SJSA1 (cell line): ENCODE measurements around the gene LMO4. TPM values are rescaled to one million over a fixed set of nuclear protein-coding genes. Genes with fewer than 3 reads are reported as not detected.

ENCODE experiments used
- DNase-seq, 2 experiments: peaks; one replicate each; pipeline ENCODE4 v3.0.0-alpha.2; 2015 to 2020; ENCODE audit warnings: low spot score in 2 of 2, low read depth in 1 of 2
- H3K27ac ChIP-seq: fragments of 250-450 bp; sonication (Bioruptor Pico); 2 replicates; pipeline ENCODE4 v1.5.1; 2020; ENCODE audit warnings: mild to moderate bottlenecking, moderate library complexity
- H3K27me3 ChIP-seq: fragments of 250-450 bp; sonication (Bioruptor Pico); replicated peaks from 2 replicates; pipeline ENCODE4 v1.5.1; 2020; ENCODE audit warnings: mild to moderate bottlenecking, moderate library complexity
- H3K36me3 ChIP-seq: fragments of 250-450 bp; sonication (Bioruptor Pico); 2 replicates; pipeline ENCODE4 v1.5.1; 2020; ENCODE audit warnings: mild to moderate bottlenecking
- H3K4me1 ChIP-seq: fragments of 250-450 bp; sonication (Bioruptor Pico); replicated peaks from 2 replicates; pipeline ENCODE4 v1.6.1; 2021; ENCODE audit warnings: mild to moderate bottlenecking
- H3K4me3 ChIP-seq: fragments of 250-450 bp; sonication (Bioruptor Pico); 2 replicates; pipeline ENCODE4 v1.5.1; 2020; ENCODE audit warnings: mild to moderate bottlenecking
- H3K9me3 ChIP-seq: fragments of 250-450 bp; sonication (Bioruptor Pico); replicated peaks from 2 replicates; pipeline ENCODE4 v1.5.1; 2020; ENCODE audit warnings: mild to moderate bottlenecking
- total RNA-seq: library from RNA; depleted of rRNA; stranded (reverse); fragments of >200 nt; shearing (Covaris generic); gene quantifications from 2 replicates; pipeline ENCODE4 v1.2.3, GENCODE V29; 2014

LMO4 gene
- total RNA-seq, 1 experiment from 2014 or later = 70.5 TPM

GRCh38 chr1:87359586-87359985 is 30.9 kb downstream of the LMO4 start:
- no peaks in the 10 kb centered on the region for H3K36me3 ChIP-seq
- no peak for DNase-seq
- no peak overlapping the region for H3K4me3 ChIP-seq
- H3K9me3 ChIP-seq = no peaks in the 10 kb centered on the region
- no peak overlapping the region for H3K27ac ChIP-seq
- 0 out of 2 replicates have a peak, but pooled peaks cover 4% of the 10 kb centered on the region for H3K4me1 ChIP-seq
- no peaks in the 10 kb centered on the region for H3K27me3 ChIP-seq

GRCh38 chr1:87362063-87362833 is 33.6 kb downstream of the LMO4 start:
- no peaks in the 10 kb centered on the region for H3K27me3 ChIP-seq
- H3K4me1 ChIP-seq = 0 out of 2 replicates have a peak, but pooled peaks cover 4% of the 10 kb centered on the region
- H3K4me3 ChIP-seq = no peak overlapping the region
- H3K36me3 ChIP-seq = no peaks in the 10 kb centered on the region
- DNase-seq = no peak
- H3K9me3 ChIP-seq = no peaks in the 10 kb centered on the region
- no peak overlapping the region for H3K27ac ChIP-seq

- Histone ChIP-seq H3K27me3 (no peaks in the 10 kb centered on the region), H3K4me3 (no peak overlapping the region), H3K27ac (no peak overlapping the region), H3K9me3 (no peaks in the 10 kb centered on the region), H3K4me1 (0 out of 2 replicates have a peak, but pooled peaks cover 4% of the 10 kb centered on the region), H3K36me3 (no peaks in the 10 kb centered on the region)
- DNase-seq = no peak
Observed at GRCh38 chr1:87362834-87363426, 34.2 kb downstream of the LMO4 start.

- H3K27ac ChIP-seq = no peak overlapping the region
- H3K9me3 ChIP-seq = no peaks in the 10 kb centered on the region
- H3K36me3 ChIP-seq = no peaks in the 10 kb centered on the region
- no peaks in the 10 kb centered on the region for H3K27me3 ChIP-seq
- no peak overlapping the region for H3K4me3 ChIP-seq
- 0 out of 2 replicates have a peak, but pooled peaks cover 4% of the 10 kb centered on the region for H3K4me1 ChIP-seq
- DNase-seq = no peak
Observed at GRCh38 chr1:87367549-87367948, 38.9 kb downstream of the LMO4 start.

- Histone ChIP-seq H3K36me3 (no peaks in the 10 kb centered on the region), H3K27ac (no peak overlapping the region), H3K27me3 (no peaks in the 10 kb centered on the region), H3K9me3 (no peaks in the 10 kb centered on the region), H3K4me1 (no peaks in the 10 kb centered on the region), H3K4me3 (no peak overlapping the region)
- no peak for DNase-seq
Observed at GRCh38 chr1:87368907-87369306, 40.2 kb downstream of the LMO4 start.

GRCh38 chr1:87369736-87370478 is 41.2 kb downstream of the LMO4 start:
- H3K4me3 ChIP-seq = no peak overlapping the region
- no peaks in the 10 kb centered on the region for H3K4me1 ChIP-seq
- no peak for DNase-seq
- H3K9me3 ChIP-seq = no peaks in the 10 kb centered on the region
- H3K27me3 ChIP-seq = no peaks in the 10 kb centered on the region
- H3K27ac ChIP-seq = no peak overlapping the region
- no peaks in the 10 kb centered on the region for H3K36me3 ChIP-seq

GRCh38 chr1:87370544-87370943 is 41.9 kb downstream of the LMO4 start:
- Histone ChIP-seq H3K27me3 (no peaks in the 10 kb centered on the region), H3K4me3 (no peak overlapping the region), H3K4me1 (no peaks in the 10 kb centered on the region), H3K9me3 (no peaks in the 10 kb centered on the region), H3K27ac (no peak overlapping the region), H3K36me3 (no peaks in the 10 kb centered on the region)
- no peak for DNase-seq

- H3K36me3 ChIP-seq = no peaks in the 10 kb centered on the region
- H3K4me1 ChIP-seq = no peaks in the 10 kb centered on the region
- no peak overlapping the region for H3K27ac ChIP-seq
- DNase-seq = no peak
- no peak overlapping the region for H3K4me3 ChIP-seq
- H3K27me3 ChIP-seq = no peaks in the 10 kb centered on the region
- no peaks in the 10 kb centered on the region for H3K9me3 ChIP-seq
Observed at GRCh38 chr1:87379306-87379705, 50.6 kb downstream of the LMO4 start.

GRCh38 chr1:87386217-87386790 is 57.6 kb downstream of the LMO4 start:
- H3K4me3 ChIP-seq = no peak overlapping the region
- H3K9me3 ChIP-seq = no peaks in the 10 kb centered on the region
- H3K27ac ChIP-seq = no peak overlapping the region
- no peak for DNase-seq
- H3K4me1 ChIP-seq = no peaks in the 10 kb centered on the region
- no peaks in the 10 kb centered on the region for H3K27me3 ChIP-seq
- H3K36me3 ChIP-seq = no peaks in the 10 kb centered on the region

GRCh38 chr1:87388411-87388810 is 59.7 kb downstream of the LMO4 start:
- no peak overlapping the region for H3K4me3 ChIP-seq
- H3K9me3 ChIP-seq = no peaks in the 10 kb centered on the region
- no peak for DNase-seq
- 0 out of 2 replicates have a peak, but pooled peaks cover 8% of the 10 kb centered on the region for H3K4me1 ChIP-seq
- H3K27ac ChIP-seq = no peak overlapping the region
- no peaks in the 10 kb centered on the region for H3K27me3 ChIP-seq
- H3K36me3 ChIP-seq = no peaks in the 10 kb centered on the region

- Histone ChIP-seq H3K9me3 (no peaks in the 10 kb centered on the region), H3K36me3 (no peaks in the 10 kb centered on the region), H3K4me3 (no peak overlapping the region), H3K27ac (no peak overlapping the region), H3K27me3 (no peaks in the 10 kb centered on the region), H3K4me1 (0 out of 2 replicates have a peak, but pooled peaks cover 8% of the 10 kb centered on the region)
- DNase-seq = no peak
Observed at GRCh38 chr1:87389011-87389410, 60.3 kb downstream of the LMO4 start.

GRCh38 chr1:87389546-87389945 is 60.9 kb downstream of the LMO4 start:
- Histone ChIP-seq H3K27ac (no peak overlapping the region), H3K4me3 (no peak overlapping the region), H3K4me1 (0 out of 2 replicates have a peak, but pooled peaks cover 8% of the 10 kb centered on the region), H3K9me3 (no peaks in the 10 kb centered on the region), H3K36me3 (no peaks in the 10 kb centered on the region), H3K27me3 (no peaks in the 10 kb centered on the region)
- DNase-seq = no peak

GRCh38 chr1:87392248-87393192 is 63.8 kb downstream of the LMO4 start:
- no peak overlapping the region; the same call in 1 of the 2 replicates for H3K27ac ChIP-seq

More at GRCh38 chr1:87392248-87393192, 63.8 kb downstream of the LMO4 start:
- Histone ChIP-seq H3K9me3 (no peaks in the 10 kb centered on the region), H3K27me3 (no peaks in the 10 kb centered on the region), H3K4me1 (0 out of 2 replicates have a peak, but pooled peaks cover 8% of the 10 kb centered on the region), H3K36me3 (no peaks in the 10 kb centered on the region), H3K4me3 (no peak overlapping the region)
- DNase-seq = peak; percentile 36 to 54
